Upper lobe of right lung (tissue), 1 donor: Measurements from ENCODE around the gene DBF4B. TPM values are rescaled to one million over a fixed set of nuclear protein-coding genes. Genes with fewer than 3 reads are reported as not detected.

Experiments
- ATAC-seq: fragments of 200-7000 bp; cut with Tn5 transposase; one replicate; pipeline ENCODE4 v1.9.1; 2020; ENCODE audit warnings: mild to moderate bottlenecking, moderate library complexity
- DNase-seq: peaks from one replicate; pipeline ENCODE4 v3.0.0-alpha.2; 2020
- H3K27ac ChIP-seq: fragments of 200-600 bp; one replicate; pipeline ENCODE4 v1.8.0; 2022
- H3K27me3 ChIP-seq: fragments of 200-600 bp; one replicate; pipeline ENCODE4 v1.8.0; 2022; ENCODE audit warnings: mild to moderate bottlenecking
- H3K36me3 ChIP-seq: fragments of 200-600 bp; one replicate; pipeline ENCODE4 v1.8.0; 2022
- H3K4me1 ChIP-seq: fragments of 200-600 bp; one replicate; pipeline ENCODE4 v1.8.0; 2022
- H3K4me3 ChIP-seq: fragments of 200-600 bp; one replicate; pipeline ENCODE4 v1.8.0; 2022; ENCODE audit warnings: mild to moderate bottlenecking
- H3K9me3 ChIP-seq: fragments of 200-600 bp; one replicate; pipeline ENCODE4 v1.8.0; 2022
- intact Hi-C: fragments of 100-400 bp; cut with DNase I; formaldehyde crosslinking; loops from one replicate; pipeline ENCODE4 v1.11.0; 2022
- total RNA-seq: library from RNA; stranded (reverse); fragmentation: NEBNext Ultra II Directional; extraction: Animal tissue kit (Norgen Biotek cat#: 25700); gene quantifications from one replicate; pipeline ENCODE4 v1.2.1, GENCODE V29; 2021
- TF ChIP-seq, protein P1 (sequence below): fragments of 200-600 bp; IDR thresholded peaks from one replicate; pipeline ENCODE4 v1.8.0; 2022; ENCODE audit warnings: antibody characterized with exemption
- donor health status: DM: no; HTN: yes; CAD: no; lungs with severe emphysema.

The DBF4B gene
- total RNA-seq, 1 donor from 2014 or later, result 4.5 TPM

DNA sequence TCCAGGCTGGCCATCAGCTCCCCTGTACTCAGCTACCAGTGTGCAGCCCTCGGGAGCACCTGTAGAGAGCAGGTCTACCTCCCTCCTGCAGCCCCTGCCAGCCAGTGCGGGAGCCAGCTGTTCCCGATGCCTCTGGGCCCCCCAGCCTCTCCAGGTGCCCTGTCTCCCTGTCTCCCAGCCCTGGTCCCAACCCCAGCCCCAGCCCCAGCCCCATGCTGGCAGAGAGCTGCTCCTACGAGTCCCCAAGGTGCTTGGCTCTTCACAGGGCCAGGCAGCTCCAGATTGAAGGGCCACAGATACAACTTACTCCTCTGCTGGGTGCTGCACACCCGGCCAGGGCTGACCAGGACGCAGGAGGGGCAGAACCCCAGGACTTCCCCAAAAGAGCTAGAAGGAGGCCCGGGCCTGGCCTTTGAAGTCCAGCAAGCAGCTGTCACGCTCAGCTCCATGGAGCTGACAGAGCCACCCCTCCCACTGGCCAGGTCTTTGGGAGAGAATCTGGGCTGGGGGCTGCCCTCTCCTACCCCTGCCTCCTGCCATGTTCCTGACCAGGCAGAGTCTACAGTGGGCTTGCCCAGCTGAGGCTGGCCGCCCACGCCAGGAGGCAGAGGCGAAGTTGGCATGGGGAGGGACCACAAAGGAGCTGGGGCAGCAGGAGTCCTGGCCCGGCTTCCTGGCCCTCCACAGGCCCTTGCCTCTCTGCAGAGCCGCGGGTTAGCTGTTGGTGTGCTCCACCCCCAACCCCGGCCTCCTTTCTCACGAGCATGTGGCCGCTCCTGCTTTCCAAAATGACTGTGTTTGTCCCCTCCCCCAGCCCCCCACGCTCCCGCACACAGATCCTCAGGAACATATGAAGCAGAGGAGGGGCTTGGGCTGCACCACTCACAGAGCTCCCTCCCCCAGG is 40.9 kb downstream of the DBF4B start:
- no peak overlapping the region for H3K4me3 ChIP-seq
- H3K9me3 ChIP-seq, result no peaks in the 10 kb centered on the region
- TF ChIP-seq, protein P1, sequence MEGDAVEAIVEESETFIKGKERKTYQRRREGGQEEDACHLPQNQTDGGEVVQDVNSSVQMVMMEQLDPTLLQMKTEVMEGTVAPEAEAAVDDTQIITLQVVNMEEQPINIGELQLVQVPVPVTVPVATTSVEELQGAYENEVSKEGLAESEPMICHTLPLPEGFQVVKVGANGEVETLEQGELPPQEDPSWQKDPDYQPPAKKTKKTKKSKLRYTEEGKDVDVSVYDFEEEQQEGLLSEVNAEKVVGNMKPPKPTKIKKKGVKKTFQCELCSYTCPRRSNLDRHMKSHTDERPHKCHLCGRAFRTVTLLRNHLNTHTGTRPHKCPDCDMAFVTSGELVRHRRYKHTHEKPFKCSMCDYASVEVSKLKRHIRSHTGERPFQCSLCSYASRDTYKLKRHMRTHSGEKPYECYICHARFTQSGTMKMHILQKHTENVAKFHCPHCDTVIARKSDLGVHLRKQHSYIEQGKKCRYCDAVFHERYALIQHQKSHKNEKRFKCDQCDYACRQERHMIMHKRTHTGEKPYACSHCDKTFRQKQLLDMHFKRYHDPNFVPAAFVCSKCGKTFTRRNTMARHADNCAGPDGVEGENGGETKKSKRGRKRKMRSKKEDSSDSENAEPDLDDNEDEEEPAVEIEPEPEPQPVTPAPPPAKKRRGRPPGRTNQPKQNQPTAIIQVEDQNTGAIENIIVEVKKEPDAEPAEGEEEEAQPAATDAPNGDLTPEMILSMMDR, result no peak
- intact Hi-C loops, result no loop called here
- H3K27me3 ChIP-seq, result no peaks in the 10 kb centered on the region
- H3K4me1 ChIP-seq, result no peaks in the 10 kb centered on the region
- DNase-seq, result no peak
- H3K27ac ChIP-seq, result no peak overlapping the region
- no peaks in the 10 kb centered on the region for H3K36me3 ChIP-seq
- ATAC-seq, result no peak

DNA sequence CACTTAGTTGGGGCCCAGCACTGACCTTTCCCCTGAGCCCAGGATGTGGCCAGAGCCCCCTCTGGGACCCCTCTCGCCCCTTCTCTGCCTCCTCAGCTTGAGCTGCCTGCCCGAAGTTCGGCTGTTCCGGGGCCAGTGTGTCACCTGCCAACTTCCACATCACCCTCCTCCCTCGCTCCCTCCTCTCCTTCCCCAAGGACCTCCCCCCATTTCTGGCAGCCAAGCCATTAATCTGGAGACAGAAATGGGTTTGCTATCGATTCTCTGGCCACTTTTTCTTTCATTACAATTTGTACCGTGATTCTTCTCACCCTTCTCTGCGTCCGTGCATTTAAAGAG is 41.5 kb downstream of the DBF4B start:
- Histone ChIP-seq H3K4me3 (no peak overlapping the region), H3K4me1 (no peaks in the 10 kb centered on the region), H3K27me3 (no peaks in the 10 kb centered on the region), H3K9me3 (no peaks in the 10 kb centered on the region), H3K27ac (no peak overlapping the region), H3K36me3 (no peaks in the 10 kb centered on the region)
- no peak for ATAC-seq
- no peak for DNase-seq
- intact Hi-C loops, result no loop called here
- TF ChIP-seq, protein P1, result no peak

DNA sequence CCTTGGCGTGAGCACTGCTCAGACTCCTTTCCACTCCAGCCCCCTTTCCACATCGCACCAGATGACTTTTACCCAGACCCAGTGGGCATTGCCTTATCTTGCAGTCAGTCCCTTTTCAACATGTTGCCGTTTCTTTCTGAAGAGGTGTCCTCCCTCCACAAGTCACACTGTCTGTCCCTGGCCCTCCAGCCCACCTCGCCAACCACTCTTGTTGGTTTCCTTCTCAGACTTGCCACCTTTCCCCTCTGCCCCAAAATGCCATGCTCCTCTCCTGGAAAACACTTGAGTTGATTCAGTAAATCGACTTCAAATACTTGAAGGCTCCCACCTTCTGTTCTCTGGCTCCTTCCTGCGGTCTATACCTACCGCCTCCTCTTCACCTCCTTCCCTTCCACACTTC is 42.9 kb downstream of the DBF4B start:
- no peak for ATAC-seq
- Histone ChIP-seq H3K36me3 (no peaks in the 10 kb centered on the region), H3K27ac (no peak overlapping the region), H3K4me1 (no peaks in the 10 kb centered on the region), H3K4me3 (no peak overlapping the region), H3K27me3 (no peaks in the 10 kb centered on the region), H3K9me3 (no peaks in the 10 kb centered on the region)
- TF ChIP-seq, protein P1, result no peak
- intact Hi-C loops, result no loop called here
- DNase-seq, result no peak

DNA sequence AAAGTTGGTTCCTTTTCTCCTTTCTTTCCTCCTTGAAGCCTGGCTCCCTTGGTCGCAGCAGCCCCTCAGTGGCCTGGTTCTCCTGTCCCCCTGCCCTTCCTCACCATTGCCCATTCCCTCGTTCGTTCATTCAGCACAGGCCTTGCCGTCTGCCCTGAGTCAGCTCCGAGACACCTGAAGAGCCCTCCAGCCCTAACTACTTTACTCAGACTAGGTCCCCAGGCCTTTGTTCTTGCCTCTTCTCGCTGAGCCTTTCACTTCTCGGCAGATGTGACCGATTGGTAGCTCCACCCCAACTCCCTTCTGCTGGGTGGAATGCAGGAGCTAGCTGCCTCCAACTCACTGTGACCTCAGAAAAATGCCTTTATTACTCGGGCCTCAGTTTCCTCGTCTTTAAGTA is 43.3 kb downstream of the DBF4B start:
- no peaks in the 10 kb centered on the region for H3K4me1 ChIP-seq
- no peaks in the 10 kb centered on the region for H3K9me3 ChIP-seq
- H3K36me3 ChIP-seq, result no peaks in the 10 kb centered on the region
- intact Hi-C loops, result no loop called here
- no peak overlapping the region for H3K27ac ChIP-seq
- H3K4me3 ChIP-seq, result no peak overlapping the region
- H3K27me3 ChIP-seq, result no peaks in the 10 kb centered on the region
- TF ChIP-seq, protein P1, result no peak
- ATAC-seq (no peak), DNase-seq (no peak)

DNA sequence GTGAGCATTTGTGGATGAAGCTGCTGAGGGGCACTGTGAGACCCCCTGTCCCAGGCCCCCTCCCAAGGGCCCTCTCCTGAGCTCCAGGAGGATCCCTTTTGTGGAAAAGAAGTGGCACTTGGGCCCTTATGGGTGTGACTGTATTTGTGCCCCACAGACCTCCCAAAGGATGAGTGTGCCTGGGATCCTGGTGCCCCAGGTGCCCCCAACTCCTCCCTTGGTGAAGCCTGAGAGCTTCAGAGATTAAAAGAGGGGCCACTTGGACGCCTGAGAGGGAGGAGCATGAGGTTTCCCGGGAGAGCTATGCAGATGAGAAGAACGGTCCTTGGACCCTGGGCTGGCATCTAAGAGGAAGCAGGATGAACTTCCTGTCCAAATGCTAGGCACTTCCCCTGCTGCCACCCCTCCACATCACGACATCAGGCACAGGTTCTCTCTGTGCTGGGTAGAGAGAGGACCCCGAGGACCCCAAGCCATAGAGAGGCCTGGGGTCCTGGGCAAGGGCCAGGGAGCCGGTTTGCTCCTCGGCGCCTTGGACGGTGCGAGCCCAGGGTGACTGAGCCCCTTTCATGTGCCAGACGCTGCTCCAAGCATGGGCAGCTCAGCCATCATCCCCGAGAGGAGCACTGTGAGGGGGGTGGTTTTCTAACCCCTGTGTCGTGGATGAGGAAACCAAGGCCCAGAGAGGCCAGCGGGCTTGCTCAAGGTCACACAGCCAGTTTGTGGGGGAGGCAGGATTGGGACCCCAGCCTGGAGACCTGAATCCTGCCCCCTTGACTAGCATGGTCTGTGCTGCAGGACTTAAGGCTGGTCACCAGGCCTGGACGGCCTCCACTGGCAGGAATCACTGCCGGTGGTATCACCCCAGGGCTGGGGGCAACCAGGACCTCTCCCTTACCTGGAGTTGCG is 44.7 kb downstream of the DBF4B start:
- Histone ChIP-seq H3K9me3 (no peaks in the 10 kb centered on the region), H3K4me3 (no peak overlapping the region), H3K36me3 (no peaks in the 10 kb centered on the region), H3K4me1 (no peaks in the 10 kb centered on the region), H3K27me3 (peaks cover 8% of the 10 kb centered on the region), H3K27ac (no peak overlapping the region)
- TF ChIP-seq, protein P1, result no peak
- ATAC-seq (no peak), DNase-seq (no peak)
- intact Hi-C loops, result no loop called here
